Measurements from ENCODE around the gene FNDC1.
A peak's percentile ranks its signal among the peaks of the same experiment; 100 is the strongest.

FNDC1 gene

DNA sequence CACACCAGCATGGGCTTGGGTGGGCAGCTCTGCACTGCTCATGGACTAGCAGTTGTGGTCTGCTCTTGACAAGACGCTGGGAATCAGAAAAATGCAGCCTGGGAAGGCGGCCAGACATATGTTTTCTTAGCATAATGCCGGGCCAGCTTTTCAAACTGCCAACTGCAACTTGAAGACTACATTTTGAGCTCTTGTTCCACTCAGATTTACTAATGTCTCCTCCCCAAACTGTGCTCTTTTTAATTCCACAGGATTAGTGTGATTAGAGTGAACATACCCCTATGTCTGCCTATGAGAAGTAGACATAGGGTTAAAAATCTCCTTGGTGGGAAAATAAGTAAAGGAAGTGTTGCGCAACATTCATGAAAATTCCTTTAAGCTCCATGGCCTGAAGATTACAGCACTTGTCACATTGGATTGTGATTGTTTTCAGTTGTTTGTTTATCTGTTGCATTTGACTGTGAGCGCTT lies 5.3 kb upstream of the FNDC1 start:
- TF ChIP-seq, protein P1, sequence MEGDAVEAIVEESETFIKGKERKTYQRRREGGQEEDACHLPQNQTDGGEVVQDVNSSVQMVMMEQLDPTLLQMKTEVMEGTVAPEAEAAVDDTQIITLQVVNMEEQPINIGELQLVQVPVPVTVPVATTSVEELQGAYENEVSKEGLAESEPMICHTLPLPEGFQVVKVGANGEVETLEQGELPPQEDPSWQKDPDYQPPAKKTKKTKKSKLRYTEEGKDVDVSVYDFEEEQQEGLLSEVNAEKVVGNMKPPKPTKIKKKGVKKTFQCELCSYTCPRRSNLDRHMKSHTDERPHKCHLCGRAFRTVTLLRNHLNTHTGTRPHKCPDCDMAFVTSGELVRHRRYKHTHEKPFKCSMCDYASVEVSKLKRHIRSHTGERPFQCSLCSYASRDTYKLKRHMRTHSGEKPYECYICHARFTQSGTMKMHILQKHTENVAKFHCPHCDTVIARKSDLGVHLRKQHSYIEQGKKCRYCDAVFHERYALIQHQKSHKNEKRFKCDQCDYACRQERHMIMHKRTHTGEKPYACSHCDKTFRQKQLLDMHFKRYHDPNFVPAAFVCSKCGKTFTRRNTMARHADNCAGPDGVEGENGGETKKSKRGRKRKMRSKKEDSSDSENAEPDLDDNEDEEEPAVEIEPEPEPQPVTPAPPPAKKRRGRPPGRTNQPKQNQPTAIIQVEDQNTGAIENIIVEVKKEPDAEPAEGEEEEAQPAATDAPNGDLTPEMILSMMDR (IDR thresholded peaks at IDR 0.05), result no peak

DNA sequence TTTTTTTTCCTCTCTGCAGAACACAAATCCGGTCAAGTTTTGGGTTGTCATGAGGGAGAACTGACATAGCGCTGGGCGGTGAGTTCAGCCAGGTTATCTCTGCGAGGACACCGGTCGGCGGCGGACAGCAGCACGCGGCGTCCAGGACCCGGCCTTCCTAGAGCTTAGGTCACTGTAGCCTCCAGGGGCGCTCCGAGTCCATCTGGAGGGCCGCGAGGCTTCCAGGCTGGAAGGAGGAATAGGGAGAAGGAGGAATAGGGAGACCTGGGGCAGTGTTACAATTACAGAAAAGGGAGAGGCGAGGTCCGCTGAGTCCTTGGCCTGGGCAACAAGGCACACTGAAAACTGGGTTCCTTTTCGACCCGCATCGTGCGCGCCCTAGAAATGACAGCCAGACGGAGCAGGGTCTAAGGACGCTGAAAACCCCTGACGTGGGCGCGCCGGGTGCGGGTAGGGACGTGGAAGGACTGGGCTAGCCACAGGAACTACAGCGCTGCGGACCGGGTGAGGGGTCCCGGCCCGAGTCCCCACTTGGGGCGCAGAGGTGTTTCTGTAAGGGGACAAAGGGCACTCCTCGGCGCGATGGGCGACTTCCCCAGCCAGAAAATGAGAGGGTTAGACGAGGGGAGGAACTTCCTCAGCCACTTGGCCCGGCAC lies 536 bp upstream of the FNDC1 start:
- TF ChIP-seq, protein P1 (IDR thresholded peaks at IDR 0.05), result no peak

DNA sequence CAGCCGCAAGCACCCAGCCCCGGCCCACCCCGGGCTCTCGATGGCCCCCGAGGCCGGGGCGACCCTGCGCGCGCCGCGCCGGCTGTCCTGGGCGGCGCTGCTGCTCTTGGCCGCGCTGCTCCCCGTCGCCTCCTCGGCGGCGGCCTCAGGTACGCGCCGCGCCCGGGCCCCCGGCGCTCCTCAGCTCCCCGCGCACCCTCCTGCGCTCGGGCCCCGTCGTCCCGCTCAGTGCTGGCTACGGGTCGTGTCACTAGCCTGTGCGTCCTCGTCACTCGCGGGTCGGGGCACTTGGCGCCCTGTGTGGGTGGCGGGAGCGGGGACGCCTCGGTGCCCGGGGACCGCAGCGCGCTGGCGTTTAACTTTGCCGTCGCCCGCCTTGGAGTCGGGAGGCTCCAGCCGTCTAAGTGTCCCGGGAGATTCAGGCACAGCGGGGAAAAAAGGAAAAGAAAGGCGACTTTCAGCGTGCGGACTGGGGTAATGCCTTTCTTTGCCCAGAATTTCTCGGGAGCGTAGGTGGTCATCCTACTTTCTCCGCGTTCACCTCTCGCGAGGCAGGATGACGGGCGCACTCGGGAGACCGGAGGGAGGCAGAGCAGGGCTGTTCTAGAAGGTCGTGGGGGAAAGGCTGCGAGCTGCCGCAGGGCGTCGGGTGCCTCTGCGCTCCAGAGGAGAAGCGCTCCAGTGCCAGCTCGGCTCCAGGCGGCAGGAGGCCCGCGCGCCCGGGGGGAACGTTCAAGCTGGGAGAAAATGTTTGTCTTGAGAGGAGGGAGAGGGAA lies 545 bp downstream of the FNDC1 start:
- TF ChIP-seq, protein P1 (IDR thresholded peaks at IDR 0.05), result no peak

DNA sequence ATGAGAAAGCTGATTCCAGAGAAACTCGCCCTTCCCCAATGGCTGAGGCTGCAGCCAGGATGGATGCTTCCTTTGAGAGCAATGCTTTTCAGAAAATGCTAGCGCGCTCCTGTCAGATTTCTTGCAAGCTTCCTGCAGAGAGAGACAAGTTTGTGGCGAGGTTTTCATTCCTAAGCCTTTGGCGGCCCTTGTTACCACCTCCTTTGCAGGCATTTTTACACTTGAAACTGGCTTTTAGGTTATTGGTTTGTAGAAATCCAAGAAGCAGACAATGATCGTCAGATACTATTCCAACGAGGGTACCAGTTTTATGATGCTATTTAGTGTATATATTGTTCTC lies 1.1 kb downstream of the FNDC1 start:
- TF ChIP-seq, protein P1 (IDR thresholded peaks at IDR 0.05), result no peak

DNA sequence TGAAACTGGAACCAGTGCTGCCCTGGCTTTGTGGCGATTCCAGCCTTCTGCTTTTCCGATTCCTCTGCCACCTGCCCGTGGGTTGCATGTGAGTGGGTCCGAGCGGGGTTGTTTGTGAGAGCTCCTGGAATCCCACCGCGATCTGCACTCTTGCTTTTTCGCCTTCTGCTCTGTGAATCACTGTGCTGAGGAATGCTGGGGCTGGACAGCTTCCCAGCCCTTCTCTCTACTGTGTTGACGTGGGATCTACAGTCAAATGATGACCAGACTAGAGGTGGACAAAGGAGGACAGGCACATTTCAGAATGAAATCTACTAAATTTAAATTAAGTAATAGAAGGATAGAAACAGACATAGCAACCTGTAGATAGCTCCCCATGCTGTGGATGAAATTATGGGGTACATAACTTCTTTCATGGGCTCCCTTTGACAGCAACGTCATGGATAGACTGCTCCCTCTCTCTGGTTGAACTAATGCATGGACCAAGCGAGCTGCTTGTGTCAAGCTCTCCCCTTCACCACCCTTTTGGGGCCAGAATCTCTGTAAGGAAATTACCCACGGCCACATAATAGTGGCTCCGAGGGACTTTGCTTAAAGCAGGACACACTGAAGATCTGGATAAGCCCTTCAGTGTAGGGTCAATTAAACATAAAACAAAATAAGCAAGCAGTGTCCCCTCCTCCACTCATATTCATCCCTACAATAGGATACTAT lies 2.0 kb downstream of the FNDC1 start:
- TF ChIP-seq, protein P1 (IDR thresholded peaks at IDR 0.05), result no peak

DNA sequence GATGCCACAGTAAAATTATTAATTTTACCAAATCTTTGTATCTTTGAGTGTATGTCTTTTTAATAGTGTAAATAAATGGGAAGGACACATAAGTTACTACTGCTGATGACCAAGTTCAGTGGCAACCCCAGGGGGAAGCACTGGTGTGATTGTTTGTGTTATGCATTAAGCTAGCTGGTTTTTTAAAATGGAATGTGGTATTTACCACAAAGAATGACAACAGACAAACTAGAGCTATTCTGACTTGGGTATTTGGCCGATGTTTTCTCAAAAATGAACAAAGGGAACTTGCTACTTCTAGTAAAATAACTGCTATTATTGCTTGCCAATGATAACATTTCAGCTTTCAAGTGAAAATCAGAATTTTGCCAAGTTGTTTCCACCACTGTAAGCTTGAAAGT lies 2.9 kb downstream of the FNDC1 start:
- TF ChIP-seq, protein P1 (IDR thresholded peaks at IDR 0.05), result no peak

DNA sequence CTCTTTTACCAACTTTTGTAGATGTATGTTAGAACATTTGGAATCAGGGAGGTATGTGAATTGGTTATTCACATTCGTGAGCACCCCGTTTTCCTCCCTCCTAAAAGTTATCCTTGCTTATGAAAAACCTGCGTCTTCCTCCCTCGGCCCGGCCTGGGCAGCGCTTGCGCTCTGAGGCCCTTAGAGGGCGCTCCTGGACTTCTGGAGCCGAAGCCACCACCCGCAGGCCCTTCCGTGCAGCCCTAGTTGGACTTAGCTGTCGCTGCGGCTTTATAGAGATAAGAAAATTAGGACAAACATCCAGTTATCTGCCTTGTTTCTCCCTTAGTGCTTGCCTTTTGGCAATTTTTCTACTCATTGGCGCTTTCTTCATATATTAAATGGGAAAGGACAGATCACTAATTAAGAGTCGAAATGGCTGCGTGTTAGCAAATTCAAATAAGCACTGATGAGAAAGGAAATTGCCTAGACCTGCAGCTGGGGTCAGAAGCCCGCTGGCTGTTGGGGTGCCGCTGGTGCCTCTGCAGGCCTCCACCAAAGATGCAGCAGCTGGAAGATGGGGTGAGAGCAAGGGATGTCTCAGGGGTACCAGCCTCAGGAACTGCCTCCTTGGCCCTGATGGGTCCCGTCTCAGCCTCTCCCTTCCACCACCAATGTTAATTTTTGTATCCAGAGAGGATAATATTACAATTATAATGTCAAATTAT lies 5.2 kb downstream of the FNDC1 start:
- TF ChIP-seq, protein P1 (IDR thresholded peaks at IDR 0.05), result peak; percentile 73

Data from LNCAP (cell line).